NT2/D1 (cell line): ENCODE results near the gene KIF22.
A peak's percentile ranks its signal among the peaks of the same experiment; 100 is the strongest.

Experiments
- DNase-seq: peaks from one replicate; pipeline ENCODE4 v3.0.0-alpha.2; 2011; ENCODE audit warnings: low read depth, low spot score
- H3K27me3 ChIP-seq: 2 replicates; pipeline ENCODE4 v1.6.0; 2011; ENCODE audit warnings: mild to moderate bottlenecking; ENCODE audit not compliant: insufficient read length, insufficient read depth
- H3K36me3 ChIP-seq: 2 replicates; pipeline ENCODE4 v1.6.1; 2011; ENCODE audit warnings: mild to moderate bottlenecking, low read length, mixed read lengths; ENCODE audit not compliant: insufficient read depth, insufficient read length
- H3K4me1 ChIP-seq: 2 replicates; pipeline ENCODE4 v1.5.1; 2011; ENCODE audit not compliant: insufficient read depth, insufficient read length
- H3K4me3 ChIP-seq: 2 replicates; pipeline ENCODE4 v1.5.1; 2011; ENCODE audit warnings: low read depth; ENCODE audit not compliant: insufficient read length
- H3K9ac ChIP-seq: 2 replicates; pipeline ENCODE4 v1.6.0; 2011; ENCODE audit warnings: low read depth; ENCODE audit not compliant: insufficient read length
- H3K9me3 ChIP-seq: 2 replicates; pipeline ENCODE4 v1.5.1; 2011; ENCODE audit warnings: mild to moderate bottlenecking, low read length; ENCODE audit not compliant: insufficient read depth
- SUZ12 ChIP-seq: IDR thresholded peaks from 2 replicates; pipeline ENCODE4 v1.6.1; 2011; ENCODE audit not compliant: insufficient read length, insufficient read depth; ENCODE audit errors: extremely low read depth
- YY1 ChIP-seq: IDR thresholded peaks from 2 replicates; pipeline ENCODE4 v1.6.1; 2011; ENCODE audit not compliant: insufficient read length, insufficient read depth
- ZNF274 ChIP-seq: IDR thresholded peaks from 2 replicates; pipeline ENCODE4 v1.6.1; 2011; ENCODE audit warnings: mild to moderate bottlenecking, low read depth, low read length

Gene KIF22

DNA sequence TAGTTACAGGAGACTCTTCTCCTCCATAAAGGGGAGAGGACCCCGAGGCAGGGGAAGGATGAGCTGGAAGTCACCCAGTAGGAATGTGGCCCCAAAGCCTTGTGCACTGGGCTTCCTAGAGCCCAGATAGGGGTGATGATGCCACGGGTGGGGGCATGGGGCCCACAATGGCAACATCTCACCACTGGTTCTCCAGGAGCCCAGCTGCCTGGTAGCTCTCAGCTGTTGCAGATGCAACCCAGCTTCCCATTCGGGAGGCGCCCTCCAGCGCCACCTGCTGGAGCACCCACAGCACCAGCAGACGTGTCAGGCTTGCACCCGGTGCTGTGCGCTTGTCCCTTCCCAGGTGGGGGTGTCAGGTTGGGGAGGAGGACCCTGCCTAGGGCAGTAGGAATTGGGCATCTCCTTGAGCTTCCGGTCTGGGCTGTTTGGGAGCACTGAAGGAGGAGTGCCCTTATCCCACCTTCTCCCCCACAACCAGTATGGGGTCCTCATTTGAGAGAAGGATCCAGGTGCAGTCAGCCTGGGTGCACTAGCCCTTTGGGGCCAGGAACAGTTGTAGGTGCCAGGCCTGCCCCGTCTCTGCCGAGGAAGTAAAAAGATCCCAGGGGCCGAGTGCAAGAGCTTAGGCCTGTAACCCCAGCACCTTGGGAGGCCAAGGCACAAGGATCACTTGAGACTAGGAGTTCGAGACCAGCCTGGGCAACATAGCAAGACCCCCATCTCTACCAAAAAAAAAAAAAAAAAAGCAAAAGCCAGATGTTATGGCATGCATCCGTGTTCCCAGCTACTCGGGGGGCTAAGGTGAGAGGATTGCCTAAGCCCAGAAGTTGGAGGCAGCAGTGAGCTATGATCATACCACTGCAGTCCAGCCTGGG lies 58.1 kb downstream of the KIF22 start:
- peaks cover 12% of the 10 kb centered on the region for H3K36me3 ChIP-seq
- no peak overlapping the region for H3K9ac ChIP-seq
- no peaks in the 10 kb centered on the region for H3K27me3 ChIP-seq
- no peak for TF ChIP-seq SUZ12
- TF ChIP-seq YY1, result no peak
- TF ChIP-seq ZNF274, result no peak
- no peak for DNase-seq
- H3K4me3 ChIP-seq, result no peak overlapping the region
- H3K9me3 ChIP-seq, result no peaks in the 10 kb centered on the region
- peaks cover 8% of the 10 kb centered on the region for H3K4me1 ChIP-seq

DNA sequence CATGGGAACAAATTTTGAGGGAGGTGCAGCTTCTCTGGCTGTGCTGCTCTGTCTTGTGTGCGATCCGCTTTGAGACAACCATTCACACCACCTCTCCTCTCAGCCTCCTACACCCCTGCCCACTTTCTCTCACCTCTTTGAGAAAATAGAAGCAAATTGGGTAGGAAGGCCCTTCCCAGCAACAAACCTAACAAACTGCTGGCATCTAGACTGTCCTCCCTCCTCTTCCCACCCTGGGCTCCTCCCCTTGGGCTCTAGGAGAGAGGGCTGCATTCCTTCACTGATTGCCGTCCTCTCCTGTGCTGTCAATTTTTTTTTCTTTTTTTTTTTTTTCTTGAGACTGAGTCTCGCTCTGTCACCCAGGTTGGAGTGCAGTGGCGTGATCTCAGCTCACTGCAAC lies 59.0 kb downstream of the KIF22 start:
- Histone ChIP-seq H3K4me1 (peaks cover 8% of the 10 kb centered on the region), H3K9ac (no peak overlapping the region), H3K9me3 (no peaks in the 10 kb centered on the region), H3K27me3 (no peaks in the 10 kb centered on the region), H3K4me3 (no peak overlapping the region), H3K36me3 (peaks cover 12% of the 10 kb centered on the region)
- TF ChIP-seq ZNF274 (no peak), SUZ12 (no peak)
- peak; percentile 44 for DNase-seq

DNA sequence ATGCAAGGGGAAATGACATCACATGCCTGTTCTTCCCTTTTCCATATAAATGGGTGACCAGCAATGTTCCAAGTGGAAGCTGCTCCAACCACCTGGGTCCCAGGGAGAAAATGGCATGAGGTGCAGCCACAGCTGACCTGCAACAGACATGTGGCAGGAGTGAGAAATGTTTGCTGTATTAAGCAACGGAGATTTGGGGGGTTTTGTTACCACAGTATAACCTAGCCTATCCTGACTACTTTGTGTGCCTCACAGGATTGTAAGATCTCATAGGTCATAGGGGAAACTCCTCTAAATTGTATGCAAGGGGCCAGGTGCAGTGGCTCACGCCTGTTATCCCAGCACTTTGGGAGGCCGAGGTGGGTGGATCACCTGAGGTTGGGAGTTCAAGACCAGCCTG lies 60.4 kb downstream of the KIF22 start:
- H3K9me3 ChIP-seq, result no peaks in the 10 kb centered on the region
- DNase-seq, result no peak
- no peaks in the 10 kb centered on the region for H3K27me3 ChIP-seq
- H3K4me1 ChIP-seq, result peaks cover 13% of the 10 kb centered on the region
- no peak overlapping the region for H3K9ac ChIP-seq
- no peak overlapping the region for H3K4me3 ChIP-seq
- TF ChIP-seq SUZ12 (no peak), ZNF274 (no peak), YY1 (no peak)
- H3K36me3 ChIP-seq, result peaks cover 12% of the 10 kb centered on the region

DNA sequence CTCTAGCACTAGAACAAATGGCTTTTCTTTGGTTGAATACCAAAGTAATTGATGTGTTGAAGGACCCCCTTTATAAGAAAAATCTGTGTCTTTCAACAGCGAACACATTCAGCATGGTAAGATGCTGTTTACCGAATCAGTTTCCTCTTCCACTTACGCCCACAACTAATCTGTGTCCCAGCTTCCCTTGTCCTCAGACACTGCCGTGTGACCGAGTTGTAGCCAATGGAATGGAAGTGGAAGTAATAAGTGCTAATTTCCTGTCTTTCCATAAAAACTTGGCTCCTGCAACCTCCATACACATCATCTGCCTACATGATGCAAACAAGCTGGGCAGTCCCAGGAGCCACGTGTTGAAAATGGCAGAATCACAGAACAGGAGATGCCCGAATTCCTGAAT lies 62.1 kb downstream of the KIF22 start:
- TF ChIP-seq ZNF274, result no peak
- no peak for TF ChIP-seq SUZ12
- no peak for TF ChIP-seq YY1
- DNase-seq, result no peak
- Histone ChIP-seq H3K4me1 (peaks cover 15% of the 10 kb centered on the region), H3K4me3 (no peak overlapping the region), H3K27me3 (no peaks in the 10 kb centered on the region), H3K9ac (no peak overlapping the region), H3K9me3 (no peaks in the 10 kb centered on the region), H3K36me3 (peaks cover 9% of the 10 kb centered on the region)

DNA sequence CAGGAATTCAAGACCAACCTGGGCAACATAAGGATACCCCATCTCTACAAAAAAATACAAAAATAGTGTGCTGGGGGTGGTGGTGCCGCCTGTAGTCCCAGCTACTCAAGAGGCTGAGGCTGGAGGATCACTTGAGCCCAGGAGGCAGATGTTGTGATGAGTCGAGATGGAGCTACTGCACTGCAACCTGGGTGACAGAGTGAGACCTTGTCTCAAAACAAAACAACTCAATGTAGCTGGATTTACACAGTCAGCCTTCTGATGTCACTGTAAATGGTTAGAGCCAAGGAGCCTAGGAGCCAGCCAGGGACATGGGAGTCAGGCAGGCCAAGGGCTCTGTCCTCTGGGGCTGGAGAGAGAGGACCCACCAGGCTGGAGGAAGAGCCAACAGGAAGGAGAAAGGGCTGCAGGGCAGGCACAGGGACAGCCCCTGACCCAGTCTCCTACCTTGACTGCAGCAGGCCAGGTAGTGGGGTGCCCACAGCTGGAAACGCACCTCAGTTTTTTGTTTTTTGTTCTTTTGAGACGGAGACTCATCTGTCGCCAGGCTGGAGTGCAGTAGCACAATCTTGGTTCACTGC lies 64.1 kb downstream of the KIF22 start:
- Histone ChIP-seq H3K9me3 (no peaks in the 10 kb centered on the region), H3K4me1 (peaks cover 8% of the 10 kb centered on the region), H3K36me3 (peaks cover 17% of the 10 kb centered on the region), H3K27me3 (no peaks in the 10 kb centered on the region), H3K4me3 (no peak overlapping the region), H3K9ac (no peak overlapping the region)
- TF ChIP-seq SUZ12, result no peak
- TF ChIP-seq YY1, result no peak
- no peak for TF ChIP-seq ZNF274
- no peak for DNase-seq
